CD14-positive monocyte (primary cell): ENCODE measurements around the gene SP9. TPM values are rescaled to one million over a fixed set of nuclear protein-coding genes. Genes with fewer than 3 reads are reported as not detected.

ENCODE experiments used
- DNase-seq, 3 donors: peaks; one replicate each; pipeline ENCODE4 v3.0.0-alpha.2; 2011 to 2022
- H2AFZ ChIP-seq: 2 replicates; pipeline ENCODE4 v1.6.0; 2012; ENCODE audit warnings: mild to moderate bottlenecking, low read depth, low read length, inconsistent platforms; ENCODE audit not compliant: insufficient read depth, poor library complexity, severe bottlenecking
- H3K27ac ChIP-seq, 2 donors: 1 replicate in 1 of 2; 2 replicates in 1 of 2; pipeline ENCODE4 v1.5.1; 2012 to 2013; ENCODE audit warnings: low read length in 2 of 2, control low read depth in 1 of 2, inconsistent platforms in 1 of 2, low read depth in 1 of 2, mild to moderate bottlenecking in 1 of 2
- H3K27me3 ChIP-seq, 2 donors: one replicate each; pipeline versions ENCODE4 v1.6.0 to v1.6.1; 2011 to 2013; ENCODE audit warnings: low read length in 2 of 2; ENCODE audit not compliant: control insufficient read depth in 2 of 2, insufficient read depth in 2 of 2
- H3K36me3 ChIP-seq, 2 donors: replicated peaks in 1 of 2; 1 replicate in 1 of 2; 2 replicates in 1 of 2; pipeline versions ENCODE4 v1.5.1 to v1.6.1; 2012 to 2013; ENCODE audit warnings: low read length in 2 of 2, control low read depth in 1 of 2, inconsistent platforms in 1 of 2, mild to moderate bottlenecking in 1 of 2; ENCODE audit not compliant: insufficient read depth in 2 of 2, control insufficient read depth in 1 of 2
- H3K4me1 ChIP-seq, 2 donors: 1 replicate in 1 of 2; 2 replicates in 1 of 2; pipeline versions ENCODE4 v1.5.1 to v1.6.1; 2012 to 2013; ENCODE audit warnings: low read length in 2 of 2, control low read depth in 1 of 2, inconsistent platforms in 1 of 2, mild to moderate bottlenecking in 1 of 2, moderate library complexity in 1 of 2; ENCODE audit not compliant: insufficient read depth in 2 of 2, control insufficient read depth in 1 of 2
- H3K4me2 ChIP-seq: replicated peaks from 2 replicates; pipeline ENCODE3; 2012; ENCODE audit warnings: low read length, moderate library complexity, mild to moderate bottlenecking; ENCODE audit not compliant: poor library complexity, severe bottlenecking; ENCODE audit errors: extremely low read depth
- H3K4me3 ChIP-seq, 3 experiments: fragments of 200-600 bp in 1 of 3; sonication (generic) in 1 of 3; replicated peaks in 1 of 3; 1 replicate in 2 of 3; 2 replicates in 1 of 3; pipeline ENCODE4 v1.5.1; 2011 to 2013; ENCODE audit warnings: low read length in 3 of 3, mild to moderate bottlenecking in 3 of 3, control low read depth in 2 of 3, low read depth in 2 of 3, inconsistent platforms in 1 of 3, moderate library complexity in 1 of 3
- H3K79me2 ChIP-seq: 2 replicates; pipeline ENCODE4 v1.6.0; 2012; ENCODE audit warnings: mild to moderate bottlenecking, control low read depth, inconsistent platforms, low read length, moderate library complexity; ENCODE audit not compliant: insufficient read depth
- H3K9ac ChIP-seq: 2 replicates; pipeline ENCODE4 v1.6.0; 2017; ENCODE audit warnings: low read length, mild to moderate bottlenecking; ENCODE audit not compliant: insufficient read depth, poor library complexity, severe bottlenecking
- H3K9me3 ChIP-seq, 2 donors: replicated peaks in 1 of 2; 1 replicate in 1 of 2; 2 replicates in 1 of 2; pipeline versions ENCODE4 v1.5.1 to v1.6.1; 2012 to 2013; ENCODE audit warnings: low read length in 2 of 2, control low read depth in 1 of 2; ENCODE audit not compliant: control insufficient read depth in 1 of 2, insufficient read depth in 1 of 2
- H4K20me1 ChIP-seq: 2 replicates; pipeline ENCODE4 v1.6.0; 2012; ENCODE audit warnings: mild to moderate bottlenecking, low read length, control low read depth, moderate library complexity; ENCODE audit not compliant: insufficient read depth
- H3K27ac Mint-ChIP-seq, 7 donors: one replicate each; pipeline ENCODE4 v1.8.0; 2020; ENCODE audit warnings: mild to moderate bottlenecking in 7 of 7, mixed read lengths in 7 of 7, moderate library complexity in 6 of 7, inconsistent platforms in 2 of 7
- H3K27me3 Mint-ChIP-seq, 3 donors: one replicate each; pipeline ENCODE4 v1.8.0; 2021 to 2022; ENCODE audit warnings: low read depth in 3 of 3, mild to moderate bottlenecking in 3 of 3, mixed read lengths in 3 of 3, moderate library complexity in 3 of 3, inconsistent platforms in 1 of 3
- H3K36me3 Mint-ChIP-seq, 2 donors: one replicate each; pipeline ENCODE4 v1.8.0; 2020; ENCODE audit warnings: mixed read lengths in 2 of 2, inconsistent platforms in 1 of 2, mild to moderate bottlenecking in 1 of 2
- H3K4me1 Mint-ChIP-seq: one replicate; pipeline ENCODE4 v1.8.0; 2020; ENCODE audit warnings: mild to moderate bottlenecking, mixed read lengths
- H3K4me3 Mint-ChIP-seq, 2 donors: one replicate each; pipeline ENCODE4 v1.8.0; 2020; ENCODE audit warnings: mild to moderate bottlenecking in 2 of 2, mixed read lengths in 2 of 2, moderate library complexity in 1 of 2
- H3K9me3 Mint-ChIP-seq, 7 donors: one replicate each; pipeline ENCODE4 v1.8.0; 2020 to 2022; ENCODE audit warnings: mixed read lengths in 7 of 7, mild to moderate bottlenecking in 6 of 7, moderate library complexity in 6 of 7, inconsistent platforms in 2 of 7
- CTCF ChIP-seq: fragments of 200-600 bp; IDR thresholded peaks from one replicate; pipeline ENCODE4 v1.8.0; 2022; ENCODE audit warnings: antibody characterized with exemption, mild to moderate bottlenecking
- WGBS: methylation state at CpG from one replicate; pipeline ENCODE4 v1.1.5; 2013; ENCODE audit warnings: missing lambda C conversion rate; ENCODE audit not compliant: insufficient coverage; 5-methylcytosine and 5-hydroxymethylcytosine counted together
- intact Hi-C, 2 donors: fragments of 100-400 bp; cut with micrococcal nuclease; formaldehyde crosslinking; loops; one replicate each; pipeline versions ENCODE4 v1.15.0 to v1.15.1; 2023
- polyA plus RNA-seq, 3 donors: library from polyadenylated mRNA; depleted of rRNA in 1 of 3; unstranded in 2 of 3; stranded (reverse) in 1 of 3; fragments of 300-500 nt in 2 of 3; fragments of >200 nt in 1 of 3; fragmentation: Illumina TruSeq in 2 of 3; gene quantifications; 1 replicate in 2 of 3; 2 replicates in 1 of 3; pipeline ENCODE4 v1.2.3, GENCODE V29; 2012 to 2021

SP9 gene
- polyA plus RNA-seq, 3 donors = not detected

- Mint-ChIP-seq H3K27ac (no peak overlapping the region), H3K36me3 (peaks cover 5 to 18% of the 10 kb centered on the region in 2 donors), H3K27me3 (peaks cover 84 to 99% (median 89%) of the 10 kb centered on the region in 3 donors), H3K4me1 (peaks cover 61% of the 10 kb centered on the region), H3K9me3 (peaks cover 0 to 41% (median 28%) of the 10 kb centered on the region in 7 donors), H3K4me3 (peak overlapping the region; percentile 67 to 87)
- Histone ChIP-seq H3K27me3 (peaks cover 95 to 96% of the 10 kb centered on the region in 2 donors), H3K4me3 (peak overlapping the region in 1 of 3 experiments; percentile 71), H3K9me3 (peaks cover 9 to 58% of the 10 kb centered on the region in 2 donors), H2AFZ (peak overlapping the region; percentile 72), H4K20me1 (peaks cover 7% of the 10 kb centered on the region), H3K27ac (no peak overlapping the region), H3K79me2 (no peaks in the 10 kb centered on the region), H3K9ac (peak overlapping the region; percentile 36), H3K4me1 (peaks cover 53 to 66% of the 10 kb centered on the region in 2 donors), H3K36me3 (no peaks in the 10 kb centered on the region), H3K4me2 (peak overlapping the region; percentile 91)
- peak in 1 of 3 donors; percentile 6 for DNase-seq
- 1% methylated on average over 33 of the region's 47 CpGs for WGBS
- no peak for TF ChIP-seq CTCF
- intact Hi-C loops = loop anchor here (5.0 to 10.0 kb wide), 2 partner anchors 1759 to 1797 kb away; partner anchors contain the start of genes HOXD12 (in 1 of the 2) and HOXD13 (in 1 of the 2)
Measured at GRCh38 chr2:174335254-174335987, 667 bp downstream of the SP9 start.

GRCh38 chr2:174335988-174336500, 1.3 kb downstream of the SP9 start:
- H3K4me3 Mint-ChIP-seq = peak overlapping the region; percentile 63 to 85
- H3K9ac ChIP-seq = peak overlapping the region; percentile 36
- peak overlapping the region; percentile 91 for H3K4me2 ChIP-seq
- no peak for TF ChIP-seq CTCF
- H3K4me1 ChIP-seq = peaks cover 60 to 73% of the 10 kb centered on the region in 2 donors
- H3K36me3 Mint-ChIP-seq = peaks cover 5 to 18% of the 10 kb centered on the region in 2 donors
- H3K36me3 ChIP-seq = no peaks in the 10 kb centered on the region
- WGBS = under 1% methylated on average over 51 of the region's 54 CpGs
- intact Hi-C loops = loop anchor here (5.0 to 10.0 kb wide), 2 partner anchors 1759 to 1796 kb away; partner anchors contain the start of genes HOXD12 (in 1 of the 2) and HOXD13 (in 1 of the 2)
- H3K27me3 ChIP-seq = peaks cover 95 to 96% of the 10 kb centered on the region in 2 donors
- H3K79me2 ChIP-seq = no peaks in the 10 kb centered on the region
- H4K20me1 ChIP-seq = peaks cover 11% of the 10 kb centered on the region
- H3K4me1 Mint-ChIP-seq = peaks cover 61% of the 10 kb centered on the region
- DNase-seq = peak in 1 of 3 donors; percentile 29
- H3K27ac Mint-ChIP-seq = no peak overlapping the region
- H3K27me3 Mint-ChIP-seq = peaks cover 83 to 99% (median 88%) of the 10 kb centered on the region in 3 donors
- H3K9me3 ChIP-seq = peaks cover 9 to 58% of the 10 kb centered on the region in 2 donors
- H3K9me3 Mint-ChIP-seq = peaks cover 0 to 41% (median 27%) of the 10 kb centered on the region in 7 donors
- peak overlapping the region; percentile 26 to 71 (median 27) for H3K4me3 ChIP-seq
- peak overlapping the region; percentile 72 for H2AFZ ChIP-seq
- H3K27ac ChIP-seq = no peak overlapping the region
